ENCODE results near the gene CD82. TPM values are rescaled to one million over a fixed set of nuclear protein-coding genes. Genes with fewer than 3 reads are reported as not detected.

Gene CD82
- total RNA-seq, 1 experiment from 2014 or later: 4.5 TPM

- Histone ChIP-seq H3K4me2 (ENCODE audit: insufficient read depth, insufficient read length, low read length) (no peak overlapping the region), H2BK120ac (ENCODE audit: low read depth, low read length, poor library complexity, severe bottlenecking) (no peak overlapping the region), H3K14ac (ENCODE audit: insufficient read depth, low read length) (no peak overlapping the region), H4K5ac (ENCODE audit: insufficient read length, low read depth, low read length) (no peak overlapping the region), H2BK20ac (ENCODE audit: low read depth, low read length, poor library complexity, severe bottlenecking) (no peak overlapping the region), H3K27me3 (ENCODE audit: insufficient read depth, low read length) (no peaks in the 10 kb centered on the region), H3K56ac (ENCODE audit: insufficient read length, low read depth, low read length) (no peak overlapping the region), H3K9ac (ENCODE audit: extremely low read depth, insufficient read length, low read length) (no peak overlapping the region), H3K27ac (ENCODE audit: insufficient read length, low read depth, low read length) (no peak overlapping the region), H2AK5ac (ENCODE audit: insufficient read length, low read length) (no peak overlapping the region), H2AFZ (ENCODE audit: low read length) (no peak overlapping the region), H3T11ph (ENCODE audit: low read length) (no peak overlapping the region), H4K91ac (ENCODE audit: insufficient read length, low read depth, low read length) (no peak overlapping the region), H4K20me1 (ENCODE audit: control insufficient read depth, insufficient read depth, insufficient read length) (no peaks in the 10 kb centered on the region), H2BK12ac (ENCODE audit: insufficient read length, low read depth, low read length) (no peak overlapping the region), H3K18ac (ENCODE audit: insufficient read length, low read depth, low read length) (no peak overlapping the region), H3K79me1 (ENCODE audit: insufficient read depth, low read depth, low read length, poor library complexity, severe bottlenecking) (no peaks in the 10 kb centered on the region), H3K23ac (ENCODE audit: insufficient read length, low read depth, low read length) (no peak overlapping the region), H3K23me2 (ENCODE audit: insufficient read length, low read depth, low read length, poor library complexity, severe bottlenecking) (no peaks in the 10 kb centered on the region), H3K4me1 (ENCODE audit: insufficient read depth, low read length) (no peaks in the 10 kb centered on the region), H3K79me2 (ENCODE audit: insufficient read depth, low read length) (no peaks in the 10 kb centered on the region; the same call in 1 of the 2 replicates), H3K9me3 (ENCODE audit: control insufficient read depth, low read depth, low read length) (no peaks in the 10 kb centered on the region), H2BK15ac (ENCODE audit: low read depth, low read length) (no peak overlapping the region), H2BK5ac (ENCODE audit: insufficient read length, low read length) (no peak overlapping the region), H4K8ac (replicated peaks; ENCODE audit: insufficient read length, low read depth, low read length) (no peak overlapping the region), H3K4ac (ENCODE audit: low read depth, low read length) (no peak overlapping the region)
- Mint-ChIP-seq H3K4me3 (no peak overlapping the region; a peak in 1 of 5 replicates), H3K36me3 (ENCODE audit: insufficient read depth in 1 of 3, low read depth in 3 of 3) (peaks cover 0 to 2% (median 0%) of the 10 kb centered on the region in 3 experiments; a peak in 1 of 7 replicates), H3K4me1 (peaks cover 13 to 26% of the 10 kb centered on the region in 2 experiments), H3K9me3 (peaks cover 0 to 3% of the 10 kb centered on the region in 2 experiments; a peak in 2 of 5 replicates), H3K27ac (no peak overlapping the region), H3K27me3 (ENCODE audit: low read depth) (peaks cover 30% of the 10 kb centered on the region)
- no CpG with 5 or more reads among the region's 4 CpGs for WGBS (ENCODE audit: extremely low coverage, insufficient read length, low lambda C conversion rate)
- peak; percentile 18 for DNase-seq
- no peak for TF ChIP-seq CTCF (conservative IDR thresholded peaks at IDR 0.05)
Observed at GRCh38 chr11:44622190-44622650, 56.8 kb downstream of the CD82 start.
